HepG2 (cell line): ENCODE measurements around the gene AGTPBP1. TPM values are rescaled to one million over a fixed set of nuclear protein-coding genes. Genes with fewer than 3 reads are reported as not detected.

Experiments used
- ATAC-seq: fragments of 200-7000 bp; cut with Tn5 transposase; 3 replicates; pipeline ENCODE4 v1.9.1; 2020; ENCODE audit warnings: mild to moderate bottlenecking, moderate library complexity
- Bru-seq: library from RNA; stranded (reverse); fragments of 400-500 nt; gene quantifications from one replicate; lab custom pipeline; 2021; lab: Mats Ljungman, UMichigan
- BruChase-seq, 2 experiments: library from RNA; stranded (reverse); fragments of 400-500 nt; gene quantifications; one replicate each; lab custom pipeline; 2021; lab: Mats Ljungman, UMichigan
- BruUV-seq: library from RNA; stranded (reverse); fragments of 400-500 nt; replicated peaks from 2 replicates; lab custom pipeline; 2021; lab: Mats Ljungman, UMichigan
- CTCF ChIA-PET: fragments of 300-600 bp; formaldehyde crosslinking; extraction: SDS; loops from one replicate; lab custom pipeline; 2021; ENCODE audit warnings: low total read pairs, inconsistent platforms, low intra/inter-chr PET ratio; lab: Yijun Ruan, JAX
- POLR2A ChIA-PET: fragments of 350-600 bp; sonication (Branson Sonifier 250); formaldehyde crosslinking; loops from one replicate; lab custom pipeline; 2020; ENCODE audit warnings: antibody characterized with exemption, inconsistent platforms; lab: Yijun Ruan, JAX
- DNase-seq: peaks from one replicate; pipeline ENCODE4 v3.0.0-alpha.2; 2015; ENCODE audit warnings: low spot score
- FAIRE-seq: peaks from 3 replicates; lab custom pipeline; 2011; peaks lifted over from hg19 to GRCh38; lab: Jason Lieb, UNC
- H2AFZ ChIP-seq: one replicate; pipeline ENCODE4 v1.6.1; 2011; ENCODE audit warnings: low read length, inconsistent platforms
- H3K27ac ChIP-seq: fragments of 300-600 bp; 3 replicates; pipeline ENCODE4 v1.8.0; 2011; ENCODE audit warnings: mixed run types, mild to moderate bottlenecking, mixed read lengths, low read length, inconsistent platforms; ENCODE audit not compliant: insufficient read depth; ENCODE audit errors: extremely low read length
- H3K27me3 ChIP-seq, 2 experiments: fragments of 200-600 bp in 1 of 2; 2 replicates in 1 of 2; 3 replicates in 1 of 2; pipeline versions ENCODE4 v1.6.0 to v1.8.0; 2011; ENCODE audit warnings: low read length in 2 of 2, mild to moderate bottlenecking in 2 of 2, moderate library complexity in 2 of 2, inconsistent platforms in 1 of 2; ENCODE audit not compliant: insufficient read depth in 2 of 2, control insufficient read depth in 1 of 2
- H3K36me3 ChIP-seq, 2 experiments: fragments of 200-600 bp in 1 of 2; replicated peaks in 1 of 2; 2 replicates in 1 of 2; 3 replicates in 1 of 2; pipeline versions ENCODE4 v1.5.1 to v1.8.0; 2011; ENCODE audit warnings: low read length in 2 of 2, inconsistent platforms in 1 of 2; ENCODE audit not compliant: insufficient read depth in 2 of 2, control insufficient read depth in 1 of 2
- H3K4me1 ChIP-seq: 2 replicates; pipeline ENCODE4 v1.5.1; 2012; ENCODE audit warnings: low read length, inconsistent platforms; ENCODE audit not compliant: insufficient read depth
- H3K4me2 ChIP-seq: 2 replicates; pipeline ENCODE4 v1.6.0; 2011; ENCODE audit warnings: low read depth, low read length, inconsistent platforms
- H3K4me3 ChIP-seq, 3 experiments: fragments of 200-600 bp in 1 of 3; sonication (generic), shearing (Covaris generic) in 1 of 3; replicated peaks in 1 of 3; 2 replicates each; pipeline ENCODE4 v1.5.1; 2011 to 2016; ENCODE audit warnings: low read length in 3 of 3, inconsistent platforms in 2 of 3, low read depth in 2 of 3, mild to moderate bottlenecking in 2 of 3, control low read depth in 1 of 3, mixed read lengths in 1 of 3; ENCODE audit not compliant: insufficient read depth in 1 of 3
- H3K79me2 ChIP-seq: one replicate; pipeline ENCODE4 v1.6.1; 2011; ENCODE audit warnings: low read length, inconsistent platforms; ENCODE audit not compliant: insufficient read depth
- H3K9ac ChIP-seq: 2 replicates; pipeline ENCODE4 v1.6.0; 2011; ENCODE audit warnings: mild to moderate bottlenecking, low read depth, low read length, inconsistent platforms; ENCODE audit not compliant: insufficient read depth
- H3K9me3 ChIP-seq: 2 replicates; pipeline ENCODE4 v1.5.1; 2012; ENCODE audit warnings: mild to moderate bottlenecking, low read length
- H4K20me1 ChIP-seq: 2 replicates; pipeline ENCODE4 v1.6.0; 2011; ENCODE audit warnings: inconsistent platforms, mild to moderate bottlenecking, low read length, moderate library complexity; ENCODE audit not compliant: insufficient read depth
- ARNTL ChIP-seq: sonication (generic); formaldehyde crosslinking; IDR thresholded peaks from 2 replicates; pipeline ENCODE4 v1.4.0; 2020; ENCODE audit warnings: mild to moderate bottlenecking, missing genetic modification reagents
- BHLHE40 ChIP-seq: IDR thresholded peaks from 2 replicates; pipeline ENCODE4 v1.6.1; 2011; ENCODE audit warnings: low read length, improper control_type of control experiment
- ZHX2 ChIP-seq, 2 experiments: sonication (generic) in 1 of 2; formaldehyde crosslinking in 1 of 2; IDR thresholded peaks; 2 replicates each; pipeline versions ENCODE4 v1.6.1 to v1.9.0; 2014 to 2022; ENCODE audit warnings: antibody characterized with exemption in 1 of 2, borderline replicate concordance in 1 of 2, inconsistent platforms in 1 of 2, low read depth in 1 of 2, missing genetic modification reagents in 1 of 2
- ZNF33B ChIP-seq: sonication (generic); formaldehyde crosslinking; IDR thresholded peaks from 2 replicates; pipeline ENCODE4 v1.5.1; 2020; ENCODE audit warnings: mild to moderate bottlenecking, missing genetic modification reagents
- ZNF616 ChIP-seq: sonication (generic); formaldehyde crosslinking; IDR thresholded peaks from 2 replicates; pipeline ENCODE4 v1.5.0; 2020; ENCODE audit warnings: low read depth, mild to moderate bottlenecking, missing genetic modification reagents
- whole genome bisulfite sequencing: methylation state at CpG from one replicate; pipeline ENCODE4 v1.1.6; 2017; ENCODE audit warnings: low lambda C conversion rate; 5-methylcytosine and 5-hydroxymethylcytosine counted together
- in situ Hi-C: cut with HindIII; loops from 2 replicates; pipeline ENCODE4 v1.10.0; 2017; ENCODE audit warnings: low pct_unique_long_range_greater_than_20kb; ENCODE audit not compliant: extremely low pct_ligation_motif_present
- intact Hi-C: fragments of 100-400 bp; cut with micrococcal nuclease; formaldehyde crosslinking; loops from one replicate; pipeline ENCODE4 v1.10.0; 2022; ENCODE audit not compliant: unreplicated experiment
- long read RNA-seq, 2 experiments: library from RNA in 1 of 2; library from polyadenylated mRNA in 1 of 2; stranded (forward) in 1 of 2; unstranded in 1 of 2; transcript quantifications; one replicate each; pipeline ENCODE4 v2.0.0, GENCODE V29; 2019 to 2022
- polyA minus RNA-seq, 3 experiments: library from RNA; depleted of rRNA, polyadenylated mRNA; stranded (reverse); fragments of >200 nt; gene quantifications; 2 replicates each; pipeline ENCODE4 v1.2.3, GENCODE V29; 2011; ENCODE audit warnings: low replicate concordance in 1 of 3
- polyA plus RNA-seq, 8 experiments: library from polyadenylated mRNA; depleted of rRNA in 3 of 8; stranded (reverse) in 7 of 8; unstranded in 1 of 8; fragments of >200 nt; fragmentation: Illumina TruSeq in 4 of 8; extraction: Trizol in 4 of 8; gene quantifications; 2 replicates each; pipeline versions ENCODE4 v1.2.1 to v1.2.3, GENCODE V29; 2011 to 2016; ENCODE audit warnings: low read depth in 4 of 8, missing spikeins in 1 of 8, mixed read lengths in 1 of 8; ENCODE audit not compliant: insufficient read depth in 1 of 8
- total RNA-seq, 5 experiments: library from RNA; depleted of rRNA; stranded (reverse); fragments of >200 nt; fragmentation: Illumina TruSeq; extraction: Trizol; gene quantifications; 2 replicates each; pipeline ENCODE4 v1.2.3, GENCODE V29; 2016; ENCODE audit warnings: low read depth in 1 of 5

The AGTPBP1 gene, protein sequence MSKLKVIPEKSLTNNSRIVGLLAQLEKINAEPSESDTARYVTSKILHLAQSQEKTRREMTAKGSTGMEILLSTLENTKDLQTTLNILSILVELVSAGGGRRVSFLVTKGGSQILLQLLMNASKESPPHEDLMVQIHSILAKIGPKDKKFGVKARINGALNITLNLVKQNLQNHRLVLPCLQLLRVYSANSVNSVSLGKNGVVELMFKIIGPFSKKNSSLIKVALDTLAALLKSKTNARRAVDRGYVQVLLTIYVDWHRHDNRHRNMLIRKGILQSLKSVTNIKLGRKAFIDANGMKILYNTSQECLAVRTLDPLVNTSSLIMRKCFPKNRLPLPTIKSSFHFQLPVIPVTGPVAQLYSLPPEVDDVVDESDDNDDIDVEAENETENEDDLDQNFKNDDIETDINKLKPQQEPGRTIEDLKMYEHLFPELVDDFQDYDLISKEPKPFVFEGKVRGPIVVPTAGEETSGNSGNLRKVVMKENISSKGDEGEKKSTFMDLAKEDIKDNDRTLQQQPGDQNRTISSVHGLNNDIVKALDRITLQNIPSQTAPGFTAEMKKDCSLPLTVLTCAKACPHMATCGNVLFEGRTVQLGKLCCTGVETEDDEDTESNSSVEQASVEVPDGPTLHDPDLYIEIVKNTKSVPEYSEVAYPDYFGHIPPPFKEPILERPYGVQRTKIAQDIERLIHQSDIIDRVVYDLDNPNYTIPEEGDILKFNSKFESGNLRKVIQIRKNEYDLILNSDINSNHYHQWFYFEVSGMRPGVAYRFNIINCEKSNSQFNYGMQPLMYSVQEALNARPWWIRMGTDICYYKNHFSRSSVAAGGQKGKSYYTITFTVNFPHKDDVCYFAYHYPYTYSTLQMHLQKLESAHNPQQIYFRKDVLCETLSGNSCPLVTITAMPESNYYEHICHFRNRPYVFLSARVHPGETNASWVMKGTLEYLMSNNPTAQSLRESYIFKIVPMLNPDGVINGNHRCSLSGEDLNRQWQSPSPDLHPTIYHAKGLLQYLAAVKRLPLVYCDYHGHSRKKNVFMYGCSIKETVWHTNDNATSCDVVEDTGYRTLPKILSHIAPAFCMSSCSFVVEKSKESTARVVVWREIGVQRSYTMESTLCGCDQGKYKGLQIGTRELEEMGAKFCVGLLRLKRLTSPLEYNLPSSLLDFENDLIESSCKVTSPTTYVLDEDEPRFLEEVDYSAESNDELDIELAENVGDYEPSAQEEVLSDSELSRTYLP
- total RNA-seq (2016; rRNA removed; fragmentation: Illumina TruSeq; extraction: Trizol): 22.3 and 23.9 TPM in 2 replicates
- total RNA-seq (2016; cell fraction: cytosol; rRNA removed; fragmentation: Illumina TruSeq; extraction: Trizol; ENCODE audit: low read depth): 66.6 and 80.4 TPM in 2 replicates
- total RNA-seq (2016; cell fraction: insoluble cytoplasmic fraction; rRNA removed; fragmentation: Illumina TruSeq; extraction: Trizol): 20.9 and 21.9 TPM in 2 replicates
- 35.1 and 45.2 TPM in 2 replicates for total RNA-seq (2016; cell fraction: membrane; rRNA removed; fragmentation: Illumina TruSeq; extraction: Trizol)
- 25.6 and 30.4 TPM in 2 replicates for total RNA-seq (2016; cell fraction: nucleus; rRNA removed; fragmentation: Illumina TruSeq; extraction: Trizol)
- polyA plus RNA-seq (2011; rRNA removed): 8.8 and 9.7 TPM in 2 replicates
- 3.5 and 6.0 TPM in 2 replicates for polyA plus RNA-seq (2011; cell fraction: cytosol; rRNA removed)
- 7.4 and 9.4 TPM in 2 replicates for polyA plus RNA-seq (2011; cell fraction: nucleus; rRNA removed)
- 10.0 and 13.3 TPM in 2 replicates for polyA plus RNA-seq (2012)
- polyA plus RNA-seq (2016; cell fraction: cytosol; fragmentation: Illumina TruSeq; extraction: Trizol; ENCODE audit: low read depth): 3.2 and 3.9 TPM in 2 replicates
- 14.1 and 14.7 TPM in 2 replicates for polyA plus RNA-seq (2016; cell fraction: insoluble cytoplasmic fraction; fragmentation: Illumina TruSeq; extraction: Trizol; ENCODE audit: low read depth)
- 8.1 and 8.2 TPM in 2 replicates for polyA plus RNA-seq (2016; cell fraction: membrane; fragmentation: Illumina TruSeq; extraction: Trizol; ENCODE audit: low read depth)
- polyA plus RNA-seq (2016; cell fraction: nucleus; fragmentation: Illumina TruSeq; extraction: Trizol; ENCODE audit: insufficient read depth, low read depth): 16.0 and 17.6 TPM in 2 replicates
- 5.8 and 6.2 TPM in 2 replicates for polyA minus RNA-seq (2011; rRNA and poly(A)+ RNA removed; ENCODE audit: low replicate concordance)
- polyA minus RNA-seq (2011; cell fraction: cytosol; rRNA and poly(A)+ RNA removed): 11.5 and 12.0 TPM in 2 replicates
- polyA minus RNA-seq (2011; cell fraction: nucleus; rRNA and poly(A)+ RNA removed): 36.3 and 36.8 TPM in 2 replicates
- Bru-seq, nascent RNA: percentile 73 among the genes with signal in this experiment
- BruChase-seq, experiment 1, labeled RNA remaining after a 6-hour chase: percentile 61 among the genes with signal in this experiment
- BruChase-seq, experiment 2, labeled RNA remaining after a 2-hour chase: percentile 66 among the genes with signal in this experiment
- long read RNA-seq, experiment 1, partial matches to known transcripts: 2 of 3 reads
- long read RNA-seq, experiment 1, other reads (novel, unspliced or antisense): 1 of 3 reads
- long read RNA-seq, experiment 2, full-length matches to known transcripts: 1 of 14 reads
- long read RNA-seq, experiment 2, partial matches to known transcripts: 7 of 14 reads
- long read RNA-seq, experiment 2, other reads (novel, unspliced or antisense): 6 of 14 reads

- FAIRE-seq: no peak
- H3K9me3 ChIP-seq: no peaks in the 10 kb centered on the region
- 0% methylated on average over 15 of the region's 77 CpGs for WGBS
- H3K4me3 ChIP-seq: peak within 1 kb of the TSS; percentile 78 to 95 (median 84)
- peaks cover 39% of the 10 kb centered on the region for H3K4me1 ChIP-seq
- in situ Hi-C loops: no loop called here
- H3K36me3 ChIP-seq: no peaks in the 10 kb centered on the region
- peak within 1 kb of the TSS; percentile 83 for H2AFZ ChIP-seq
- peak within 1 kb of the TSS; percentile 80 for H3K9ac ChIP-seq
- no TSS peak for BruUV-seq
- ATAC-seq: peak; percentile 86
- ChIA-PET CTCF (no interaction called here), POLR2A (interaction anchor here (1.2 to 1.5 kb wide), 2 partner anchors 19 to 63 kb away, joined by 3 to 7 read pairs; no protein-coding TSS in a partner anchor)
- H3K4me2 ChIP-seq: peak within 1 kb of the TSS; percentile 93
- H4K20me1 ChIP-seq: no peaks in the 10 kb centered on the region
- H3K27me3 ChIP-seq: peaks cover 0 to 4% of the 10 kb centered on the region in 2 experiments; a peak in 2 of 5 replicates
- intact Hi-C loops: loop anchor here (1.0 kb wide), 2 partner anchors 19 to 44 kb away; no protein-coding TSS in a partner anchor
- DNase-seq: peak; percentile 78
- peaks cover 36% of the 10 kb centered on the region for H3K79me2 ChIP-seq
- peak within 1 kb of the TSS; percentile 84 for H3K27ac ChIP-seq
- TF ChIP-seq ARNTL (CRISPR knock-in tag) (no peak), BHLHE40 (peak; percentile 83), ZNF616 (CRISPR knock-in tag) (peak; percentile 29; the same call in 1 of the 2 replicates), ZHX2 (IDR thresholded peaks at IDR 0.05; ENCODE audit: low read depth) (0 out of 2 replicates have a peak, but pooled peaks have one; percentile 25), ZHX2 (CRISPR knock-in tag; IDR thresholded peaks at IDR 0.05; ENCODE audit: borderline replicate concordance) (no peak), ZNF33B (CRISPR knock-in tag) (no peak; the same call in 1 of the 2 replicates)
Measured at GRCh38 chr9:85741875-85742596, at the start of gene AGTPBP1. AGTPBP1 (minus strand) TSS chr9:85741954; CDS start chr9:85712533, 29,421 bp downstream.
